Liver (tissue), 9 donors: ENCODE results near the gene VPS26C. TPM values are rescaled to one million over a fixed set of nuclear protein-coding genes. Genes with fewer than 3 reads are reported as not detected.

Source experiments
- DNase-seq: peaks from one replicate; pipeline ENCODE4 v3.0.0-alpha.2; 2017; ENCODE audit warnings: low spot score
- H3K27ac ChIP-seq, 2 donors: one replicate each; pipeline ENCODE4 v1.7.0; 2013; ENCODE audit warnings: inconsistent platforms in 2 of 2, low read length in 2 of 2, control low read depth in 1 of 2, low read depth in 1 of 2, mild to moderate bottlenecking in 1 of 2
- H3K27me3 ChIP-seq, 4 donors: one replicate each; pipeline versions ENCODE4 v1.6.1 to v1.7.0; 2013; ENCODE audit warnings: low read length in 3 of 4, inconsistent platforms in 1 of 4, mild to moderate bottlenecking in 1 of 4, moderate library complexity in 1 of 4; ENCODE audit not compliant: control insufficient read depth in 4 of 4, insufficient read depth in 4 of 4
- H3K36me3 ChIP-seq, 4 donors: one replicate each; pipeline versions ENCODE4 v1.6.1 to v1.7.0; 2013; ENCODE audit warnings: low read length in 3 of 4, mild to moderate bottlenecking in 3 of 4, low read depth in 1 of 4, moderate library complexity in 1 of 4; ENCODE audit not compliant: control insufficient read depth in 4 of 4, insufficient read depth in 3 of 4
- H3K4me1 ChIP-seq, 4 donors: one replicate each; pipeline versions ENCODE4 v1.6.1 to v1.7.0; 2013; ENCODE audit warnings: low read length in 3 of 4, mild to moderate bottlenecking in 3 of 4, moderate library complexity in 1 of 4; ENCODE audit not compliant: control insufficient read depth in 4 of 4, insufficient read depth in 4 of 4
- H3K4me3 ChIP-seq, 3 donors: one replicate each; pipeline versions ENCODE4 v1.6.1 to v1.7.0; 2013; ENCODE audit warnings: low read length in 3 of 3, control low read depth in 1 of 3, low read depth in 1 of 3, mild to moderate bottlenecking in 1 of 3
- H3K9ac ChIP-seq, 2 donors: one replicate each; pipeline ENCODE4 v1.7.0; 2013; ENCODE audit warnings: low read length in 2 of 2, mild to moderate bottlenecking in 2 of 2, moderate library complexity in 2 of 2, control low read depth in 1 of 2, low read depth in 1 of 2
- H3K9me3 ChIP-seq, 4 donors: one replicate each; pipeline versions ENCODE4 v1.6.1 to v1.7.0; 2013; ENCODE audit warnings: low read length in 3 of 4; ENCODE audit not compliant: control insufficient read depth in 4 of 4
- FOXA1 ChIP-seq: IDR thresholded peaks from 2 replicates; pipeline ENCODE4 v1.6.1; 2016; ENCODE audit warnings: antibody characterized with exemption
- FOXA2 ChIP-seq: IDR thresholded peaks from 2 replicates; pipeline ENCODE4 v1.6.1; 2016; ENCODE audit warnings: antibody characterized with exemption
- GABPA ChIP-seq, 2 donors: IDR thresholded peaks in 1 of 2; conservative IDR thresholded peaks in 1 of 2; 2 replicates each; pipeline ENCODE4 v1.6.1; 2016; ENCODE audit warnings: antibody characterized with exemption in 2 of 2, mild to moderate bottlenecking in 1 of 2, moderate library complexity in 1 of 2
- HNF4A ChIP-seq, 2 donors: conservative IDR thresholded peaks; 2 replicates each; pipeline ENCODE4 v1.6.1; 2016; ENCODE audit warnings: antibody characterized with exemption in 2 of 2, mild to moderate bottlenecking in 2 of 2
- JUND ChIP-seq, 2 donors: IDR thresholded peaks; 2 replicates each; pipeline ENCODE4 v1.6.1; 2016; ENCODE audit warnings: antibody characterized with exemption in 2 of 2
- NR2F2 ChIP-seq: IDR thresholded peaks from 2 replicates; pipeline ENCODE4 v1.6.1; 2016; ENCODE audit warnings: antibody characterized with exemption
- RXRA ChIP-seq, 2 donors: IDR thresholded peaks; 2 replicates each; pipeline ENCODE4 v1.6.1; 2017 to 2018; ENCODE audit warnings: antibody characterized with exemption in 2 of 2, mild to moderate bottlenecking in 1 of 2
- WGBS: extraction: QIAGEN DNeasy Blood & Tissue Kit; methylation state at CpG from one replicate; pipeline ENCODE4 v1.1.7; 2013; 5-methylcytosine and 5-hydroxymethylcytosine counted together
- polyA plus RNA-seq, 2 donors: library from polyadenylated mRNA; stranded (reverse) in 1 of 2; unstranded in 1 of 2; fragments of 200-250 nt in 1 of 2; fragments of >200 nt in 1 of 2; fragmentation: Nextera tagmentation in 1 of 2; extraction: Ambion mirVana in 1 of 2; gene quantifications; one replicate each; pipeline versions ENCODE4 v1.2.1 to v1.2.3, GENCODE V29; 2013 to 2015
- total RNA-seq, 2 donors: library from RNA; depleted of rRNA; stranded (reverse); fragments of >200 nt; gene quantifications; one replicate each; pipeline ENCODE4 v1.2.3, GENCODE V29; 2014
- TF ChIP-seq, protein P1 (sequence below): IDR thresholded peaks from 2 replicates; pipeline ENCODE4 v1.6.1; 2016; ENCODE audit warnings: antibody characterized with exemption, mild to moderate bottlenecking
- TF ChIP-seq, protein P2 (sequence below): IDR thresholded peaks from 2 replicates; pipeline ENCODE4 v1.6.1; 2016; ENCODE audit warnings: antibody characterized with exemption
- TF ChIP-seq, protein P3 (sequence below): fragments of 150-350 bp; IDR thresholded peaks from 2 replicates; pipeline ENCODE4 v1.5.1; 2017; ENCODE audit warnings: improper control_type of control experiment, low read depth, low read length; ENCODE audit not compliant: missing input control
- donor health status: healthy.
- donor health status: healthy.
- donor health status: healthy.
- donor health status: healthy.
- donor health status: healthy.

Gene VPS26C
- total and polyA plus RNA-seq, 4 donors: 16.3 to 37.7 (median 22.8) TPM

GRCh38 chr21:37273911-37274690 lies 7.0 kb upstream of the VPS26C start (continued):
- TF ChIP-seq, protein P1, sequence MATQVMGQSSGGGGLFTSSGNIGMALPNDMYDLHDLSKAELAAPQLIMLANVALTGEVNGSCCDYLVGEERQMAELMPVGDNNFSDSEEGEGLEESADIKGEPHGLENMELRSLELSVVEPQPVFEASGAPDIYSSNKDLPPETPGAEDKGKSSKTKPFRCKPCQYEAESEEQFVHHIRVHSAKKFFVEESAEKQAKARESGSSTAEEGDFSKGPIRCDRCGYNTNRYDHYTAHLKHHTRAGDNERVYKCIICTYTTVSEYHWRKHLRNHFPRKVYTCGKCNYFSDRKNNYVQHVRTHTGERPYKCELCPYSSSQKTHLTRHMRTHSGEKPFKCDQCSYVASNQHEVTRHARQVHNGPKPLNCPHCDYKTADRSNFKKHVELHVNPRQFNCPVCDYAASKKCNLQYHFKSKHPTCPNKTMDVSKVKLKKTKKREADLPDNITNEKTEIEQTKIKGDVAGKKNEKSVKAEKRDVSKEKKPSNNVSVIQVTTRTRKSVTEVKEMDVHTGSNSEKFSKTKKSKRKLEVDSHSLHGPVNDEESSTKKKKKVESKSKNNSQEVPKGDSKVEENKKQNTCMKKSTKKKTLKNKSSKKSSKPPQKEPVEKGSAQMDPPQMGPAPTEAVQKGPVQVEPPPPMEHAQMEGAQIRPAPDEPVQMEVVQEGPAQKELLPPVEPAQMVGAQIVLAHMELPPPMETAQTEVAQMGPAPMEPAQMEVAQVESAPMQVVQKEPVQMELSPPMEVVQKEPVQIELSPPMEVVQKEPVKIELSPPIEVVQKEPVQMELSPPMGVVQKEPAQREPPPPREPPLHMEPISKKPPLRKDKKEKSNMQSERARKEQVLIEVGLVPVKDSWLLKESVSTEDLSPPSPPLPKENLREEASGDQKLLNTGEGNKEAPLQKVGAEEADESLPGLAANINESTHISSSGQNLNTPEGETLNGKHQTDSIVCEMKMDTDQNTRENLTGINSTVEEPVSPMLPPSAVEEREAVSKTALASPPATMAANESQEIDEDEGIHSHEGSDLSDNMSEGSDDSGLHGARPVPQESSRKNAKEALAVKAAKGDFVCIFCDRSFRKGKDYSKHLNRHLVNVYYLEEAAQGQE: no peak
- TF ChIP-seq NR2F2 (no peak), HNF4A (conservative IDR thresholded peaks at IDR 0.05) (no peak), RXRA (IDR thresholded peaks at IDR 0.05) (no peak), FOXA2 (no peak)

- Histone ChIP-seq H3K4me1 (peaks cover 0 to 2% (median 2%) of the 10 kb centered on the region in 4 donors), H3K9me3 (no peaks in the 10 kb centered on the region), H3K27ac (no peak overlapping the region), H3K4me3 (no peak overlapping the region), H3K9ac (no peak overlapping the region), H3K36me3 (no peaks in the 10 kb centered on the region), H3K27me3 (no peaks in the 10 kb centered on the region)
- WGBS: 58% methylated on average over 1 of the region's 1 CpG
- no peak for DNase-seq
- TF ChIP-seq GABPA (IDR thresholded peaks at IDR 0.05 in 1 of 2, conservative IDR thresholded peaks at IDR 0.05 in 1 of 2) (no peak), RXRA (IDR thresholded peaks at IDR 0.05) (no peak), NR2F2 (no peak)
- TF ChIP-seq, protein P1: no peak
- TF ChIP-seq, protein P2, sequence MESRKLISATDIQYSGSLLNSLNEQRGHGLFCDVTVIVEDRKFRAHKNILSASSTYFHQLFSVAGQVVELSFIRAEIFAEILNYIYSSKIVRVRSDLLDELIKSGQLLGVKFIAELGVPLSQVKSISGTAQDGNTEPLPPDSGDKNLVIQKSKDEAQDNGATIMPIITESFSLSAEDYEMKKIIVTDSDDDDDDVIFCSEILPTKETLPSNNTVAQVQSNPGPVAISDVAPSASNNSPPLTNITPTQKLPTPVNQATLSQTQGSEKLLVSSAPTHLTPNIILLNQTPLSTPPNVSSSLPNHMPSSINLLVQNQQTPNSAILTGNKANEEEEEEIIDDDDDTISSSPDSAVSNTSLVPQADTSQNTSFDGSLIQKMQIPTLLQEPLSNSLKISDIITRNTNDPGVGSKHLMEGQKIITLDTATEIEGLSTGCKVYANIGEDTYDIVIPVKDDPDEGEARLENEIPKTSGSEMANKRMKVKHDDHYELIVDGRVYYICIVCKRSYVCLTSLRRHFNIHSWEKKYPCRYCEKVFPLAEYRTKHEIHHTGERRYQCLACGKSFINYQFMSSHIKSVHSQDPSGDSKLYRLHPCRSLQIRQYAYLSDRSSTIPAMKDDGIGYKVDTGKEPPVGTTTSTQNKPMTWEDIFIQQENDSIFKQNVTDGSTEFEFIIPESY: no peak
These were observed 6.3 kb upstream of the VPS26C start for GRCh38 chr21:37273440-37273839.

DNA sequence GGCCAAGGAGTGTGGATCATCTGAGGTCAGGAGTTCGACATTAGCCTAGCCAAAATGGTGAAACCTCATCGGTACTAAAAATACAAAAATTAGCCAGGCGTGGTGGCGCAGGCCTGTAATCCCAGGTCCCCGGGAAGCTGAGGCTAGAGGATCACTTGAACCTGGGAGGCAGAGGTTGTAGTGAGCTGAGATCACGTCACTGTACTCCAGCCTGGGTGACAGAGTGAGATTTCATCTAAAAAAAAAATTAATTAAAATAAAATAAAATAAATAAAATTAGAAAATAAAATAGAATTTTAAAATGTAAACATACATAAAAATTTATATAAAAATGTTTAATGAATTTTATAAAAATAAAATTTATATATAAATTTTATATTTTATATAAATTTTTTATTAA lies 5.8 kb upstream of the VPS26C start:
- Histone ChIP-seq H3K4me1 (peaks cover 0 to 6% (median 4%) of the 10 kb centered on the region in 4 donors), H3K9me3 (no peaks in the 10 kb centered on the region), H3K27me3 (no peaks in the 10 kb centered on the region), H3K27ac (no peak overlapping the region), H3K4me3 (no peak overlapping the region), H3K36me3 (no peaks in the 10 kb centered on the region), H3K9ac (no peak overlapping the region)
- 94% methylated on average over 6 of the region's 6 CpGs for WGBS
- DNase-seq: no peak
- TF ChIP-seq, protein P2: no peak
- TF ChIP-seq GABPA (IDR thresholded peaks at IDR 0.05 in 1 of 2, conservative IDR thresholded peaks at IDR 0.05 in 1 of 2): no peak
- TF ChIP-seq FOXA1: no peak
- TF ChIP-seq, protein P3, sequence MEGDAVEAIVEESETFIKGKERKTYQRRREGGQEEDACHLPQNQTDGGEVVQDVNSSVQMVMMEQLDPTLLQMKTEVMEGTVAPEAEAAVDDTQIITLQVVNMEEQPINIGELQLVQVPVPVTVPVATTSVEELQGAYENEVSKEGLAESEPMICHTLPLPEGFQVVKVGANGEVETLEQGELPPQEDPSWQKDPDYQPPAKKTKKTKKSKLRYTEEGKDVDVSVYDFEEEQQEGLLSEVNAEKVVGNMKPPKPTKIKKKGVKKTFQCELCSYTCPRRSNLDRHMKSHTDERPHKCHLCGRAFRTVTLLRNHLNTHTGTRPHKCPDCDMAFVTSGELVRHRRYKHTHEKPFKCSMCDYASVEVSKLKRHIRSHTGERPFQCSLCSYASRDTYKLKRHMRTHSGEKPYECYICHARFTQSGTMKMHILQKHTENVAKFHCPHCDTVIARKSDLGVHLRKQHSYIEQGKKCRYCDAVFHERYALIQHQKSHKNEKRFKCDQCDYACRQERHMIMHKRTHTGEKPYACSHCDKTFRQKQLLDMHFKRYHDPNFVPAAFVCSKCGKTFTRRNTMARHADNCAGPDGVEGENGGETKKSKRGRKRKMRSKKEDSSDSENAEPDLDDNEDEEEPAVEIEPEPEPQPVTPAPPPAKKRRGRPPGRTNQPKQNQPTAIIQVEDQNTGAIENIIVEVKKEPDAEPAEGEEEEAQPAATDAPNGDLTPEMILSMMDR: no peak
- no peak for TF ChIP-seq HNF4A (conservative IDR thresholded peaks at IDR 0.05)
- no peak for TF ChIP-seq JUND (IDR thresholded peaks at IDR 0.05)
